ENCODE data around the gene KHDC1. TPM values are rescaled to one million over a fixed set of nuclear protein-coding genes. Genes with fewer than 3 reads are reported as not detected.
"Not testable (repeated sequence)": the region's sequence is repeated elsewhere in the genome, so short reads cannot be mapped to it uniquely, and the experiment has no call there.

The KHDC1 gene
- total and polyA plus RNA-seq, 9 donors = 1.3 to 4.6 (median 3.3) TPM

- H3K4me3 ChIP-seq = no peak overlapping the region
- no peaks in the 10 kb centered on the region for H3K4me1 ChIP-seq (ENCODE audit: insufficient read depth)
- no peak overlapping the region for H3K27ac ChIP-seq
- no peaks in the 10 kb centered on the region for H3K9me3 ChIP-seq
- 73 to 82% (median 79%) methylated on average over 3 of the region's 3 CpGs for WGBS, 3 donors
- H3K36me3 ChIP-seq = no peaks in the 10 kb centered on the region
- intact Hi-C loops (cut with DNase I) = no loop called here
- no peak for TF ChIP-seq POLR2A (IDR thresholded peaks at IDR 0.05)
- no peak for TF ChIP-seq EP300 (IDR thresholded peaks at IDR 0.05)
- TF ChIP-seq CTCF (IDR thresholded peaks at IDR 0.05) = no peak
- no peaks in the 10 kb centered on the region for H3K27me3 ChIP-seq
- no peak for DNase-seq
Observed at GRCh38 chr6:73200247-73200646, 62.7 kb downstream of the KHDC1 start.

GRCh38 chr6:73194744-73195143 is 68.3 kb downstream of the KHDC1 start:
- no peaks in the 10 kb centered on the region for H3K9me3 ChIP-seq
- H3K27ac ChIP-seq = no peak overlapping the region
- H3K36me3 ChIP-seq = no peaks in the 10 kb centered on the region
- H3K4me3 ChIP-seq = no peak overlapping the region
- H3K27me3 ChIP-seq = no peaks in the 10 kb centered on the region
- 90 to 96% (median 94%) methylated on average over 7 of the region's 7 CpGs for WGBS, 3 donors
- intact Hi-C loops (cut with DNase I) = no loop called here
- no peaks in the 10 kb centered on the region for H3K4me1 ChIP-seq (ENCODE audit: insufficient read depth)
- no peak for DNase-seq
- TF ChIP-seq CTCF (IDR thresholded peaks at IDR 0.05) = no peak
- TF ChIP-seq POLR2A (IDR thresholded peaks at IDR 0.05) = no peak
- TF ChIP-seq EP300 (IDR thresholded peaks at IDR 0.05) = no peak

GRCh38 chr6:73193302-73193701 is 69.7 kb downstream of the KHDC1 start:
- DNase-seq; H3K4me3 ChIP-seq; H3K4me1 ChIP-seq (ENCODE audit: insufficient read depth); H3K36me3 ChIP-seq; intact Hi-C loops (cut with DNase I); H3K9me3 ChIP-seq; H3K27ac ChIP-seq; H3K27me3 ChIP-seq: not testable (repeated sequence)
- 90 to 96% (median 94%) methylated on average over 4 of the region's 4 CpGs for WGBS, 3 donors

Small RNA genes lying within 50 kb of the gene (small RNA-seq; reads per million reads assigned to genes)
- gene RPSAP41 = not detected

Other genes starting within 250 kb of the KHDC1 start
- under 1 TPM in 1 of 7 donors, not detected in 6; 0.40 TPM for gene KHDC1L, start 37.7 kb downstream of the KHDC1 start, total RNA-seq
- gene KHDC1L, start 37.7 kb downstream of the KHDC1 start, polyA plus RNA-seq = not detected
- not detected for gene DPPA5, start 91.1 kb upstream of the KHDC1 start, total RNA-seq
- gene DPPA5, start 91.1 kb upstream of the KHDC1 start, polyA plus RNA-seq = under 1 TPM in 1 of 2 donors, not detected in 1; 0.68 TPM
- gene KHDC3L, start 99.5 kb upstream of the KHDC1 start, total RNA-seq = not detected
- under 1 TPM in 1 of 2 donors, not detected in 1; 0.73 TPM for gene KHDC3L, start 99.5 kb upstream of the KHDC1 start, polyA plus RNA-seq
- under 1 TPM in 2 of 7 donors, not detected in 5; 0.25 to 0.69 TPM for gene OOEP, start 106.7 kb upstream of the KHDC1 start, total RNA-seq
- gene OOEP, start 106.7 kb upstream of the KHDC1 start, polyA plus RNA-seq = 1 to 10 TPM in 1 of 2 donors, under 1 TPM in 1; 0.43 to 1.5 TPM
- 1 to 10 TPM in 5 of 7 donors, under 1 TPM in 2; 0.88 to 3.6 (median 1.3) TPM for gene DDX43, start 131.6 kb upstream of the KHDC1 start, total RNA-seq
- gene DDX43, start 131.6 kb upstream of the KHDC1 start, polyA plus RNA-seq = 1 to 10 TPM in 1 of 2 donors, under 1 TPM in 1; 0.83 to 2.4 TPM
- 1 to 10 TPM; 1.2 to 4.4 (median 2.8) TPM for gene CGAS, start 189.1 kb upstream of the KHDC1 start, total RNA-seq
- gene CGAS, start 189.1 kb upstream of the KHDC1 start, polyA plus RNA-seq = 1 to 10 TPM; 2.3 to 3.5 TPM
- gene MTO1, start 198.5 kb upstream of the KHDC1 start, total RNA-seq = 10 to 100 TPM; 23.2 to 43.1 (median 32.2) TPM
- 10 to 100 TPM; 19.8 to 20.7 TPM for gene MTO1, start 198.5 kb upstream of the KHDC1 start, polyA plus RNA-seq